ENCODE results near the gene RABAC1.

RABAC1 gene

GRCh38 chr19:41987141-41987860, 28.2 kb upstream of the RABAC1 start:
- DNase-seq (ENCODE audit: low read depth in 1 of 2, low spot score in 1 of 2): no peak
- Histone ChIP-seq H3K4me3 (replicated peaks; ENCODE audit: insufficient read depth, low read length) (no peak overlapping the region), H3K27ac (replicated peaks) (no peak overlapping the region), H3K27me3 (ENCODE audit: insufficient read depth, poor library complexity, severe bottlenecking) (peaks cover 5% of the 10 kb centered on the region)
- TF ChIP-seq SPI1 (IDR thresholded peaks at IDR 0.05; ENCODE audit: borderline replicate concordance, low read depth): no peak
- no peak for TF ChIP-seq CTCF (IDR thresholded peaks at IDR 0.05; ENCODE audit: insufficient read depth, low read length)
- TF ChIP-seq POLR2AphosphoS5 (IDR thresholded peaks at IDR 0.05; ENCODE audit: low read depth): no peak
- TF ChIP-seq, protein P1, sequence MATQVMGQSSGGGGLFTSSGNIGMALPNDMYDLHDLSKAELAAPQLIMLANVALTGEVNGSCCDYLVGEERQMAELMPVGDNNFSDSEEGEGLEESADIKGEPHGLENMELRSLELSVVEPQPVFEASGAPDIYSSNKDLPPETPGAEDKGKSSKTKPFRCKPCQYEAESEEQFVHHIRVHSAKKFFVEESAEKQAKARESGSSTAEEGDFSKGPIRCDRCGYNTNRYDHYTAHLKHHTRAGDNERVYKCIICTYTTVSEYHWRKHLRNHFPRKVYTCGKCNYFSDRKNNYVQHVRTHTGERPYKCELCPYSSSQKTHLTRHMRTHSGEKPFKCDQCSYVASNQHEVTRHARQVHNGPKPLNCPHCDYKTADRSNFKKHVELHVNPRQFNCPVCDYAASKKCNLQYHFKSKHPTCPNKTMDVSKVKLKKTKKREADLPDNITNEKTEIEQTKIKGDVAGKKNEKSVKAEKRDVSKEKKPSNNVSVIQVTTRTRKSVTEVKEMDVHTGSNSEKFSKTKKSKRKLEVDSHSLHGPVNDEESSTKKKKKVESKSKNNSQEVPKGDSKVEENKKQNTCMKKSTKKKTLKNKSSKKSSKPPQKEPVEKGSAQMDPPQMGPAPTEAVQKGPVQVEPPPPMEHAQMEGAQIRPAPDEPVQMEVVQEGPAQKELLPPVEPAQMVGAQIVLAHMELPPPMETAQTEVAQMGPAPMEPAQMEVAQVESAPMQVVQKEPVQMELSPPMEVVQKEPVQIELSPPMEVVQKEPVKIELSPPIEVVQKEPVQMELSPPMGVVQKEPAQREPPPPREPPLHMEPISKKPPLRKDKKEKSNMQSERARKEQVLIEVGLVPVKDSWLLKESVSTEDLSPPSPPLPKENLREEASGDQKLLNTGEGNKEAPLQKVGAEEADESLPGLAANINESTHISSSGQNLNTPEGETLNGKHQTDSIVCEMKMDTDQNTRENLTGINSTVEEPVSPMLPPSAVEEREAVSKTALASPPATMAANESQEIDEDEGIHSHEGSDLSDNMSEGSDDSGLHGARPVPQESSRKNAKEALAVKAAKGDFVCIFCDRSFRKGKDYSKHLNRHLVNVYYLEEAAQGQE (IDR thresholded peaks at IDR 0.05; ENCODE audit: insufficient replicate concordance, low read depth): no peak
- TF ChIP-seq GABPA (IDR thresholded peaks at IDR 0.05; ENCODE audit: low read depth): no peak

GRCh38 chr19:41984961-41985360, 25.8 kb upstream of the RABAC1 start:
- H3K27me3 ChIP-seq (ENCODE audit: insufficient read depth, poor library complexity, severe bottlenecking): no peaks in the 10 kb centered on the region
- no peak for DNase-seq (ENCODE audit: low read depth in 1 of 2, low spot score in 1 of 2)
- TF ChIP-seq POLR2AphosphoS5 (IDR thresholded peaks at IDR 0.05; ENCODE audit: low read depth) (no peak), SPI1 (IDR thresholded peaks at IDR 0.05; ENCODE audit: borderline replicate concordance, low read depth) (no peak), GABPA (IDR thresholded peaks at IDR 0.05; ENCODE audit: low read depth) (no peak), CTCF (IDR thresholded peaks at IDR 0.05; ENCODE audit: insufficient read depth, low read length) (no peak)
- TF ChIP-seq, protein P1 (IDR thresholded peaks at IDR 0.05; ENCODE audit: insufficient replicate concordance, low read depth): no peak

GRCh38 chr19:41981724-41982123, 22.6 kb upstream of the RABAC1 start:
- Histone ChIP-seq H3K27me3 (ENCODE audit: insufficient read depth, poor library complexity, severe bottlenecking) (no peaks in the 10 kb centered on the region), H3K4me3 (replicated peaks; ENCODE audit: insufficient read depth, low read length) (no peak overlapping the region), H3K27ac (replicated peaks) (no peak overlapping the region)
- no peak for DNase-seq (ENCODE audit: low read depth in 1 of 2, low spot score in 1 of 2)
- TF ChIP-seq GABPA (IDR thresholded peaks at IDR 0.05; ENCODE audit: low read depth) (no peak), CTCF (IDR thresholded peaks at IDR 0.05; ENCODE audit: insufficient read depth, low read length) (no peak), POLR2AphosphoS5 (IDR thresholded peaks at IDR 0.05; ENCODE audit: low read depth) (no peak)

More at GRCh38 chr19:41984961-41985360, 25.8 kb upstream of the RABAC1 start:
- H3K27ac ChIP-seq (replicated peaks): no peak overlapping the region
- no peak overlapping the region for H3K4me3 ChIP-seq (replicated peaks; ENCODE audit: insufficient read depth, low read length)

DNA sequence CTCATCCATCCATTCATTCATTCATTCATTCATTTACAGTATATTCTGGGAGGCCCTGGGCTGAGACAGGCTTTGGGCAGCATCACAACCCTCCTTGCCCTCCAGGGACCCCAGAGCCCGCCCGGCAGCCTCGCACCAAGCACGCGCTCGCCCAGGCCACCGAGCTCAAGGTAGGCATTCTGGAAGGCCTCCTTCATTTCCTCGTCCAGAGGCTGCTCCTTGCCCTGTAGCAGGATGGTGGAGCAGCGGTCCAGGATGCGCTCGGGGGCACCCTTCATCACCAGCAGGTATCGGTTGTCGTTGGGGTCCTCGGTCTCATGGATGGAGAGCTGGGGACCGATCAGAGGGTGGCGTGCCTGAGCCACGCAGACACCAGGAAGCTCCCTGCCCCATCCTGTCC, 19.3 kb upstream of the RABAC1 start:
- H3K4me3 ChIP-seq (replicated peaks; ENCODE audit: insufficient read depth, low read length): no peak overlapping the region
- H3K27me3 ChIP-seq (ENCODE audit: insufficient read depth, poor library complexity, severe bottlenecking): no peaks in the 10 kb centered on the region
- H3K27ac ChIP-seq (replicated peaks): no peak overlapping the region
- DNase-seq (ENCODE audit: low read depth in 1 of 2, low spot score in 1 of 2): no peak
- TF ChIP-seq, protein P1 (IDR thresholded peaks at IDR 0.05; ENCODE audit: insufficient replicate concordance, low read depth): no peak
- TF ChIP-seq CTCF (IDR thresholded peaks at IDR 0.05; ENCODE audit: insufficient read depth, low read length): no peak
- no peak for TF ChIP-seq SPI1 (IDR thresholded peaks at IDR 0.05; ENCODE audit: borderline replicate concordance, low read depth)
- TF ChIP-seq GABPA (IDR thresholded peaks at IDR 0.05; ENCODE audit: low read depth): no peak
- no peak for TF ChIP-seq POLR2AphosphoS5 (IDR thresholded peaks at IDR 0.05; ENCODE audit: low read depth)

Measured in HL-60 (cell line).